PC-3 (cell line): ENCODE results near the gene SLC51A.

Source experiments
- EZH2 ChIP-seq: fragments of 300-600 bp; sonication (generic); IDR thresholded peaks from one replicate; pipeline ENCODE4 v1.6.1; 2017; ENCODE audit warnings: antibody characterized with exemption, mild to moderate bottlenecking, low read length; ENCODE audit not compliant: unreplicated experiment
- EZH2phosphoT487 ChIP-seq: fragments of 300-600 bp; sonication (generic); IDR thresholded peaks from 2 replicates; pipeline ENCODE4 v1.6.1; 2018; ENCODE audit warnings: mild to moderate bottlenecking, antibody characterized with exemption, low read length, borderline replicate concordance
- TF ChIP-seq, protein P1 (sequence below): fragments of 300-600 bp; sonication (generic); conservative IDR thresholded peaks from 2 replicates; pipeline ENCODE4 v1.5.1; 2017; ENCODE audit warnings: antibody characterized with exemption, low read depth, mild to moderate bottlenecking, low read length

DNA sequence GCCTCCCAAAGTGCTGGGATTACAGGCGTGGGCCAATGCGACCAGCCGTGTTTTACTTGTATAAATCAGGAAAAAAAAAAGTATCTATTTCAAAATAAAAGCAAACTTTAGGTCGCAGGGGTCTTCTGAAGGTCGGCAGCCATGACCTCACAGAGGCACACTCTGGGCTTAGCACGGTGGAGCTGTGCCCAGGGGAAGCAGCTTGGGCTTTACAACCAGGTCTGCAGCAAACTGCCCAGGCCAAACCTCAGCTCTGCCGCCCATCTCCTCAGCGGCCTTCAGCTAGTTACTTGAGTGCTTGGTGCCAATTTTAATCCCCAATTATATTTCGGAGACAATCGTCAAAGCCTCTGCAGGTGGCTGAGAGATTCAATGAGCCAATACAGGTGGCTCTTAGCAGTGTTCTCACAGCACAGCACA, 35.2 kb upstream of the SLC51A start:
- TF ChIP-seq EZH2 (no peak), EZH2phosphoT487 (no peak)
- TF ChIP-seq, protein P1, sequence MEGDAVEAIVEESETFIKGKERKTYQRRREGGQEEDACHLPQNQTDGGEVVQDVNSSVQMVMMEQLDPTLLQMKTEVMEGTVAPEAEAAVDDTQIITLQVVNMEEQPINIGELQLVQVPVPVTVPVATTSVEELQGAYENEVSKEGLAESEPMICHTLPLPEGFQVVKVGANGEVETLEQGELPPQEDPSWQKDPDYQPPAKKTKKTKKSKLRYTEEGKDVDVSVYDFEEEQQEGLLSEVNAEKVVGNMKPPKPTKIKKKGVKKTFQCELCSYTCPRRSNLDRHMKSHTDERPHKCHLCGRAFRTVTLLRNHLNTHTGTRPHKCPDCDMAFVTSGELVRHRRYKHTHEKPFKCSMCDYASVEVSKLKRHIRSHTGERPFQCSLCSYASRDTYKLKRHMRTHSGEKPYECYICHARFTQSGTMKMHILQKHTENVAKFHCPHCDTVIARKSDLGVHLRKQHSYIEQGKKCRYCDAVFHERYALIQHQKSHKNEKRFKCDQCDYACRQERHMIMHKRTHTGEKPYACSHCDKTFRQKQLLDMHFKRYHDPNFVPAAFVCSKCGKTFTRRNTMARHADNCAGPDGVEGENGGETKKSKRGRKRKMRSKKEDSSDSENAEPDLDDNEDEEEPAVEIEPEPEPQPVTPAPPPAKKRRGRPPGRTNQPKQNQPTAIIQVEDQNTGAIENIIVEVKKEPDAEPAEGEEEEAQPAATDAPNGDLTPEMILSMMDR: no peak
